ENCODE measurements around the gene FGF14. TPM values are rescaled to one million over a fixed set of nuclear protein-coding genes. Genes with fewer than 3 reads are reported as not detected.
A peak's percentile ranks its signal among the peaks of the same experiment; 100 is the strongest.
"Not testable (repeated sequence)": the region's sequence is repeated elsewhere in the genome, so short reads cannot be mapped to it uniquely, and the experiment has no call there.

FGF14 gene
- total RNA-seq, 1 donor from 2014 or later = 0.23 TPM

DNA sequence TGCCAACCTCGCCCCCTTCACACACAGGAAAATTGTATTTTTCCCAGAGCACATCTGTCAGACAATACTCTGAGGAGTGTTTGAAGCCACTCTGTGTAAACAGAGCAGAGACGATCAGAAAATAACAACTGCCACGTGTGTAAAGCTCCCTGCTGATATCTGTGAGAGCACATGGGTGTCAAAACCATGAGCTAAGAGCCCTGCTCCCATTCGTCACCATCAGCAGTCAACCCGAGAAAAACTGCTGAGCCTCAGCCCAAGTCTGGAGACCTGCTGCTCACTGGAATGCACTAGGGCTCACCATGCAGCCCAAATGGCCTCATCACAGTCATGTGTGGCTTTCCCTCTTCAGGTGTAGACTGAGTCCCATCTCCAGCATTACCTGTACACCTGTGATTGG, 304.1 kb downstream of the FGF14 start:
- no peaks in the 10 kb centered on the region for H3K27me3 ChIP-seq (ENCODE audit: insufficient read depth, low read length)
- Mint-ChIP-seq H3K27ac (ENCODE audit: unreplicated experiment) (no peak overlapping the region), H3K36me3 (ENCODE audit: low read depth, unreplicated experiment) (no peaks in the 10 kb centered on the region), H3K4me1 (ENCODE audit: low read depth, unreplicated experiment) (no peaks in the 10 kb centered on the region), H3K4me3 (ENCODE audit: unreplicated experiment) (no peak overlapping the region), H3K9me3 (ENCODE audit: unreplicated experiment) (no peaks in the 10 kb centered on the region), H3K27me3 (ENCODE audit: low read depth, unreplicated experiment) (no peaks in the 10 kb centered on the region)
- no peaks in the 10 kb centered on the region for H3K79me2 ChIP-seq (ENCODE audit: insufficient read depth, low read length)
- H3K36me3 ChIP-seq (ENCODE audit: insufficient read depth, low read length) = no peaks in the 10 kb centered on the region
- TF ChIP-seq, protein P1, sequence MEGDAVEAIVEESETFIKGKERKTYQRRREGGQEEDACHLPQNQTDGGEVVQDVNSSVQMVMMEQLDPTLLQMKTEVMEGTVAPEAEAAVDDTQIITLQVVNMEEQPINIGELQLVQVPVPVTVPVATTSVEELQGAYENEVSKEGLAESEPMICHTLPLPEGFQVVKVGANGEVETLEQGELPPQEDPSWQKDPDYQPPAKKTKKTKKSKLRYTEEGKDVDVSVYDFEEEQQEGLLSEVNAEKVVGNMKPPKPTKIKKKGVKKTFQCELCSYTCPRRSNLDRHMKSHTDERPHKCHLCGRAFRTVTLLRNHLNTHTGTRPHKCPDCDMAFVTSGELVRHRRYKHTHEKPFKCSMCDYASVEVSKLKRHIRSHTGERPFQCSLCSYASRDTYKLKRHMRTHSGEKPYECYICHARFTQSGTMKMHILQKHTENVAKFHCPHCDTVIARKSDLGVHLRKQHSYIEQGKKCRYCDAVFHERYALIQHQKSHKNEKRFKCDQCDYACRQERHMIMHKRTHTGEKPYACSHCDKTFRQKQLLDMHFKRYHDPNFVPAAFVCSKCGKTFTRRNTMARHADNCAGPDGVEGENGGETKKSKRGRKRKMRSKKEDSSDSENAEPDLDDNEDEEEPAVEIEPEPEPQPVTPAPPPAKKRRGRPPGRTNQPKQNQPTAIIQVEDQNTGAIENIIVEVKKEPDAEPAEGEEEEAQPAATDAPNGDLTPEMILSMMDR (IDR thresholded peaks at IDR 0.05; ENCODE audit: insufficient read depth, low read depth, low read length) = no peak
- no peak for TF ChIP-seq EZH2 (IDR thresholded peaks at IDR 0.05; ENCODE audit: insufficient read depth, low read length)
- DNase-seq (ENCODE audit: low read depth) (no peak), FAIRE-seq (no peak)
- no peaks in the 10 kb centered on the region for H4K20me1 ChIP-seq (ENCODE audit: insufficient read depth, low read length)
- no peak overlapping the region for H3K9ac ChIP-seq (ENCODE audit: low read length)
- no peaks in the 10 kb centered on the region for H3K4me1 ChIP-seq (ENCODE audit: insufficient read depth, low read length)
- no peak overlapping the region for H3K4me3 ChIP-seq (ENCODE audit: insufficient read depth, low read depth, low read length)
- H3K9me3 ChIP-seq (ENCODE audit: insufficient read depth, low read depth, low read length) = no peaks in the 10 kb centered on the region
- H3K27ac ChIP-seq (ENCODE audit: low read depth, low read length) = no peak overlapping the region
- no peak overlapping the region for H2AFZ ChIP-seq (ENCODE audit: low read depth, low read length)
- no peak overlapping the region for H3K4me2 ChIP-seq (ENCODE audit: low read length)

GRCh38 chr13:102093288-102093687, 308.6 kb downstream of the FGF14 start:
- H3K36me3 ChIP-seq (ENCODE audit: insufficient read depth, low read length); H3K27ac ChIP-seq (ENCODE audit: low read depth, low read length); H3K79me2 ChIP-seq (ENCODE audit: insufficient read depth, low read length); H3K9me3 ChIP-seq (ENCODE audit: insufficient read depth, low read depth, low read length); H3K9ac ChIP-seq (ENCODE audit: low read length); H3K4me1 Mint-ChIP-seq (ENCODE audit: low read depth, unreplicated experiment); H2AFZ ChIP-seq (ENCODE audit: low read depth, low read length); H3K4me3 ChIP-seq (ENCODE audit: insufficient read depth, low read depth, low read length); H3K4me1 ChIP-seq (ENCODE audit: insufficient read depth, low read length); H3K36me3 Mint-ChIP-seq (ENCODE audit: low read depth, unreplicated experiment); H3K9me3 Mint-ChIP-seq (ENCODE audit: unreplicated experiment); H3K27me3 Mint-ChIP-seq (ENCODE audit: low read depth, unreplicated experiment); H3K27me3 ChIP-seq (ENCODE audit: insufficient read depth, low read length); H3K27ac Mint-ChIP-seq (ENCODE audit: unreplicated experiment); FAIRE-seq; H3K4me3 Mint-ChIP-seq (ENCODE audit: unreplicated experiment); DNase-seq (ENCODE audit: low read depth); H3K4me2 ChIP-seq (ENCODE audit: low read length); H4K20me1 ChIP-seq (ENCODE audit: insufficient read depth, low read length): not testable (repeated sequence)

GRCh38 chr13:102091231-102091630, 310.6 kb downstream of the FGF14 start:
- Histone ChIP-seq H3K4me1 (ENCODE audit: insufficient read depth, low read length) (no peaks in the 10 kb centered on the region), H3K9me3 (ENCODE audit: insufficient read depth, low read depth, low read length) (no peaks in the 10 kb centered on the region), H4K20me1 (ENCODE audit: insufficient read depth, low read length) (no peaks in the 10 kb centered on the region), H3K4me3 (ENCODE audit: insufficient read depth, low read depth, low read length) (no peak overlapping the region), H3K27me3 (ENCODE audit: insufficient read depth, low read length) (no peaks in the 10 kb centered on the region), H3K27ac (ENCODE audit: low read depth, low read length) (no peak overlapping the region), H3K36me3 (ENCODE audit: insufficient read depth, low read length) (no peaks in the 10 kb centered on the region), H3K79me2 (ENCODE audit: insufficient read depth, low read length) (no peaks in the 10 kb centered on the region), H2AFZ (ENCODE audit: low read depth, low read length) (no peak overlapping the region), H3K9ac (ENCODE audit: low read length) (no peak overlapping the region), H3K4me2 (ENCODE audit: low read length) (no peak overlapping the region)
- Mint-ChIP-seq H3K27ac (ENCODE audit: unreplicated experiment) (no peak overlapping the region), H3K27me3 (ENCODE audit: low read depth, unreplicated experiment) (no peaks in the 10 kb centered on the region), H3K4me1 (ENCODE audit: low read depth, unreplicated experiment) (no peaks in the 10 kb centered on the region), H3K4me3 (ENCODE audit: unreplicated experiment) (no peak overlapping the region), H3K9me3 (ENCODE audit: unreplicated experiment) (no peaks in the 10 kb centered on the region), H3K36me3 (ENCODE audit: low read depth, unreplicated experiment) (no peaks in the 10 kb centered on the region)
- TF ChIP-seq, protein P1 (IDR thresholded peaks at IDR 0.05; ENCODE audit: insufficient read depth, low read depth, low read length) = peak; percentile 8
- no peak for TF ChIP-seq EZH2 (IDR thresholded peaks at IDR 0.05; ENCODE audit: insufficient read depth, low read length)
- DNase-seq (ENCODE audit: low read depth) = no peak
- FAIRE-seq = no peak

Measured in astrocyte (in vitro differentiated cells and primary cell).